GM19463 (cell line): ENCODE data around the gene ULBP3.
A peak's percentile ranks its signal among the peaks of the same experiment; 100 is the strongest.

Source experiments
- ATAC-seq: cut with Tn5 transposase; IDR thresholded peaks from one replicate; pipeline ENCODE4 v1.9.1; 2021; ENCODE audit warnings: mild to moderate bottlenecking, moderate library complexity; ENCODE audit not compliant: unreplicated experiment

Gene ULBP3

DNA sequence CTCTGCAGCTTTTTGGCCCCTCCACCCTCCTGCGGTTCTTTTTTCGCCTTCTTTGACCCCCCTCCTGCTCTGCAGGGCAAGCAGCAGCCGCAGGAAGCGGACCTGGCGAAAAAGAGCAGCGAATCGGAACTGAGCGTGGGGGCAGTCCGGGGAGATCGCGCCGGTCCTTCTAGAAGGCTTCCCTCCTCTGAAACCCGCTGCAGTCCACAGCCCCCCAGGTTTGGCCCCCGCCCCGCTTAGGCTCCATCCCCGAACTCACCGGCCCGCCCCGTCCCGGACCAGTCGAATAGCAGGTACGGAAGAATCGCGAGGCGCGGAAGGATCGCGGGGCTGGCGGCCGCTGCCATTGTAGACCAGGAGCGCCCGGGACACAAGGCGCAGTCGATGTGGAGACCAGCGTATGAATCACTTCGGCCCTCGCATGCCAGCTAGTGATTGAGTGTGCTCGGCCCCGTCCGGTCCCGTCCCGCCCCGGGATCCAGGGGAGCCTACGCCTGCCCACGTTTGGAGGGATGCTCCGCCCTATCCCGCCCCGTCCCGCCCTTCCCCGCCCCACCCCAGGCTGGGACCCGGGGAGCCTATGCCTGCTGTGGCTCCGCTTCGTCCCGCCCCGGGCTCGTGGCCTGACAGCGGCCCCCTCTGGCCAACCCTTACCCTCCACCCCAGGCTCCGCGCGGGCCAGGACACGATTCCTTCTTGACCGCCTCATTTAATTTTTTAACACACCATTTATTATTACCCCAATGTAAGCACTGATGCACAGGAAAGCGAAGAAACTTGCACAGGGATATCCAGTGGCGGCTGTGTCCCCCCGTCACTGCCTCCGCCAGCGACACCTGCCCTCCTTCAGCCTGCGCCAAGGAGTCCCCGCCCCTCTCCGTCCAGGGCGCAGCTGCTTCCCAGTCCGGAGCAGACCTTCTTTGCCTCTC is at the start of gene ULBP3:
Gene ULBP3, minus strand, starts transcription at position 402 of the 929 bp plus-strand sequence. Its CDS starts 55 bp downstream, at position 347.
- ATAC-seq: peak; percentile 69

GRCh38 chr6:150118627-150119026 is 49.7 kb upstream of the ULBP3 start:
- no peak for ATAC-seq

- ATAC-seq: no peak
These were observed 49.3 kb upstream of the ULBP3 start for GRCh38 chr6:150118203-150118602.

DNA sequence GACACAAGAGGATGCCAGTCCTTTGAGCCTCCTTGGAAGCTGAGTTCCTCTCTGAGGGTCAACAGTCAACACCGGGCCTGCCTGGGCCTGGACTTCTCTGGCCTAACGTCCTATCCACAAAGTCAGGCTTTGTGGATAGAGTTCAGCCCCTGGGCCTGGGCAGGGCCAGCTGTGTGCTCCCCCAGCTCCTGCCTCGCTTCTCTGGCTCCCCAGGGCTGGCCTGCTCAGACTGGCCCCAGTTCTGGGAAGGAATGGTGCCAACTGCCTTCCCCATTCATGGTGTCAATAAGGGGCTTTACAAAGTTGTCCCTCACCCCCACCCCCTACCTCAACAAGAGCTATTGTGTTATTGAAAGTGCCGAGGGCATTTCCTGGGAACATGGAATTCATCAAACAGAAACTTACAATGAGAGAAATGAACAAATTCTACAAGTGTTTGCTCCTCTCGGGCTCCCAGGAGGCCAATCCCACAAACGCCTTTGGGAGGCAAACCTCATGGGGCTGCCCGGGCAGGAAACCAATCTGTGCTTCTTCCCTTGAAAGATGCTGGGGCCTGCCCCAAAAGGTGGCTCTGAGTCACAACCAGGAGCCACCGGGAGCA is 47.4 kb upstream of the ULBP3 start:
- no peak for ATAC-seq

DNA sequence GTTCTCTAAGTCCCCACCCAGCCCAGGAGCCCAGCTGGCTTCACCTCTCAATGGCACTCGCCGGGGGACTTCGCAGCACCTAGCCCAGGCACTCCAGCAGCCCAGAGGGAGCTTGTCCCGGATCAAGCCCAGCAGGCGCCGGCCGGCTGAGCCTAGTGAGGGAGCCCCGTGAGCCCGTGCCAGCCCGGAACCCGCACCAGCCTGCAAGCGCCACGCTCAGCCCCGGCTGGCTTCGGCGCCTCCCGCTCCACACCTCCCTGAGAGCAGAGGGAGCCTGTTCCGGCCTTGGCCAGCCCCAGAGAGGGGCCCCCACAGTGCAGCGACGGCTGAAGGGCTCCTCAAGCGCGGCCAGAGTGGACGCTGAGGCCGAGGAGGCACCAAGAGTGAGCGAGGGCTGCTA is 46.8 kb upstream of the ULBP3 start:
- ATAC-seq: no peak

GRCh38 chr6:150112233-150112632 is 43.3 kb upstream of the ULBP3 start:
- no peak for ATAC-seq

DNA sequence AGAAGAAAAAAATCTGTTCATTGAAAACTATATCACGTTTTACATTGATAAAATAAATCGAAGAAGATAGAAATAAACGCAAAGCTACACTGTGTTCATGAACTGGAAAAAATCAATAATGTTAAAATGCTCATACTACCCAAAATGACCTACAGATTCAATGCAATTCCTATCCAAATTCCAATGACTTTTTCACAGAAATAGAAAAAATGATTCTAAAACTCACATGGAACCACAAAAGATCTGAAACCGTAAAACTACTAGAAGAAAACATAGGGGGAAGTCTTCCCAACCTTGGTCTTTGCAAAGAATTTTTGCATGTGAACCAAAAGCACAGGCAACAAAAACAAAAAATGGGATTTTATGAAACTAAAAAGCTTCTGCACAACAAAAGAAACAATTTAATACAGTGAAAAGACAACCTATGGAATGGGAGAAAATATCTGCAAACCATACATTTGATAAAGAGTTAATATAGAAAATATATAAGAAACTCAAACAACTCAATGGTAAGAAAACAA is 33.9 kb upstream of the ULBP3 start:
- no peak for ATAC-seq

- ATAC-seq: no peak
These were observed 31.8 kb upstream of the ULBP3 start for GRCh38 chr6:150100745-150101144.

- ATAC-seq: no peak
These were observed 31.0 kb upstream of the ULBP3 start for GRCh38 chr6:150099953-150100352.

DNA sequence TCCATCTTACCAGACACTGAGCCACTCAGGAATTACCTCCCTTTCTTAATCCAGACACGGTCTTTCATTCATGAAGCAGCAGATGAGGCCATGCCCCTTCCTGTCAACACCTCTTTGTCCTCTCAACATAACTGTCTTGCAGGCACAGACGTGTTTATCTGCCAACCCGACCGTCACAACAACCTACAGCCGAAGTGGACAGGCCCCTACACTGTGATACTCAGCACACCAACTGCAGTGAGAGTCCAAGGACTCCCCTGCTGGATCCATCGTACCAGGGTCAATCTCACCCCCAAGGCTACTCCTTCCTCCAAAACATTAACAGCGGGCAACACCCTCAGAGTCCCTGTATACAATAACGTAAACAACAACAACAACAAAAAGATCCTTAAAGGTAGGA is 30.6 kb upstream of the ULBP3 start:
- no peak for ATAC-seq

DNA sequence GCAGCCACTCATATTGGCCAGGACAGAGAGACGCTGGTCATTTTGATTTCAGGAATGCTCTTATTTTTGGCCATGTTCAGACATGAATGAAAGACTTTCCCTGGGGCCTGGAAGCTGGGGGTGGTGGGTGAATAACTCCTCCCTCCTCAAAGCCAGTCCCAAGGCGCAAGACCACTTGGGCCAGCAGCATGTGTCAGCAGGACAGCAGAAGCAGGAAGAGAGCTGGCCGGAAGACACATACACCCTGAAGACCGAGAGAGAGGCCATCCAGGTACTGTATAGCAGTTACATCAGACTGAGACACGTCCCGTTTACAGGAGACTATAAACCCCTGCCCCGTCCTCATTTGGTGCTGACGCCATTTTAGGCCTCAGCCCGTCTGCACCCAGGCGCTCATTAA is 29.2 kb upstream of the ULBP3 start:
- ATAC-seq: no peak

GRCh38 chr6:150093397-150093796 is 24.5 kb upstream of the ULBP3 start:
- ATAC-seq: no peak

GRCh38 chr6:150091476-150091875 is 22.6 kb upstream of the ULBP3 start:
- no peak for ATAC-seq

DNA sequence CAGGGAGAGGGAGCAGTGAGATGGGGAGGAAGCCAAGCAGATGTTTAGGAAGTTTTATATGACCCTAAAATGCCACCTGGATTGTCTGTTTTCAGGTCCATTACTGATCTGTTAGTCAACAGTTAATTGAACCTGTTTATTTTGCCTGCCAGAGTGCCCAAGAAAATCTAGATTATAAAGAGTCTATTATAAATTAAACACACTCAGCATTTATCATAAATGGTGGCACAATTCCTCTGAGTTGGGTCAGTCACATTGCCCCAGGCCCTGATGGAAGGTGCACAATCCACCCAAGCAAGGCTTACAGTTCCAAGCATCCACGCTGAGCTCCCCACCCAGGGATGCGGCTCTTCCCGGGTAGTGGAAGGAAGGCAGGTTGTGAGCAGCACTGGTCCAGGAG is 21.4 kb upstream of the ULBP3 start:
- no peak for ATAC-seq

- ATAC-seq: no peak
These were observed 19.7 kb upstream of the ULBP3 start for GRCh38 chr6:150088481-150089154.

DNA sequence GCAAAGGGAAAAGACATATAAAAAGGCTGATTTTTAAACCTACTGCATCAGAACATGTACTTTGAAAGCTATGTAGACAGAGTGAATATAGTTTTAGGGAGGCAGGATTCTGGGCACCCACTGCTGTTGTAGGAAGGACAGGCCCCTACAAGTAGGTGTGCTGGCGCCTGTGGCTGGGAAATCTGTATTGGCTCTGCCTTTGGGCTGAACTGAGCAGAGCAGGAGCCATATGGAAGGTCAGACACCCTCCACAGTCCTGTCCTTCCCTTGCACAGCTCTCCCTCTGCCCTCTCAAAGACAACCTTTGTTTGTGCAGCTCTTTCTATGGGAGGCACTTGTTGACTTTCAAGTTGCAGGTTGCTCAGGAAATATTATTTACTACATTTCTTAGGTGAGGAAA is 18.4 kb upstream of the ULBP3 start:
- no peak for ATAC-seq

- ATAC-seq: no peak
These were observed 17.1 kb upstream of the ULBP3 start for GRCh38 chr6:150086026-150086425.

DNA sequence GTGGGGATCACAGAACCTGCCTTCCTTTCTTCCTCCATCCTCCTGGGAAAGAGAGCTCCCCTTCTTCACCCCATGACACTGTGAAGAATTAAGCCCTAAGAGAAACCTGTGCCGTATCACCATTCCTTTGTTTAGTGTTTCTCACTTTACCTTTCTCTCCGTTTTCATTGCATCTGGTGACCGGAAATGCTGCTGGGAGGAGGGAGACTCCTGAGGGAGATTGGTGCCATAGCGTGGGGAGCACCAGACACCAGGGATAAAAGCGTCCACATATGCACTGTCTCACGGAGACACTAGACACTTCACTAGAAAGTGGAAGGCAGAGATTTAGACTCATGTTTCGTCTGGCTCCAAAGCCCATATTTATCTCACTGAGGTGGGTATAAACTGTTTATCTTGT is 15.5 kb upstream of the ULBP3 start:
- no peak for ATAC-seq

DNA sequence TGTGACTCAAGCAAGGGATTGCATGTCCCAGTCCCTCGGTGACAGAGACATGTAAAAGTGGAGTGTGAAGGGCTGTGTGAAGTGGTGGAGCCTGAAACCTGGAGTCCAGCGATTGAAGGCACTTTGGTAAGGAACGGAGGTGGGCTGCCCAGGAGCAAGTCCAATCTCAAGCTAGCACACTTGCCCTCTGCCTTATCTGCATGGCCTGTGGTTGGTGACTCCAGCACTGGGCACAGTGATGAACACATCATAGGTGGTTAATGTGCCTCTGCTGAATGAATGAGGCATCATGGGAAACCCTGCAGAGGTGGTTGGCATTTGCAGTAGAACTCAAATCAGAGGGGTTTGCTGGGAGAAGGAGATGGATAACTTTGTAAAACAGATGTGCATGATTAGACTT is 14.9 kb upstream of the ULBP3 start:
- ATAC-seq: no peak

GRCh38 chr6:150081702-150082101 is 12.8 kb upstream of the ULBP3 start:
- no peak for ATAC-seq

- ATAC-seq: no peak
These were observed 10.7 kb upstream of the ULBP3 start for GRCh38 chr6:150079604-150080003.

DNA sequence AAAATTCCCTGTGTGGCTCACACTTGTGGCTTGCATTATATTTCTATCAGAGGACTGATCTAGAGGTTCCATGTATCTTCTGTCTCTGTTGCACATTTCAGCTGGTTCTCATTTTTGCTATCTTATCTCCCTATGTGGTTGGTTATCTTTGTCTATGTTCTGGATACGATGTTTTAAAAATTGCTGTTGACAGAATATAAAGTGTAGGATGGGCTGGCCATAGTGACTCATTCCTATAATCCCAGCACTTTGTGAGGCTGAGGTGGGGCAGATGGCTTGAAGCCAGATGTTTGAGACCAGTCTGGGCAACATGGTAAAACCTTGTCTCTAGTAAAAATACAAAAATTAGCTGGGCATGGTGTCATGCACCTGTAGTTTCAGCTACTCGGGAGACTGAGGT is 9.9 kb upstream of the ULBP3 start:
- no peak for ATAC-seq
